Neuronal stem cell (in vitro differentiated cells): Measurements from ENCODE around the gene DEFB123.
"Not testable (repeated sequence)": the region's sequence is repeated elsewhere in the genome, so short reads cannot be mapped to it uniquely, and the experiment has no call there.

Experiments used
- DNase-seq: peaks from one replicate; pipeline ENCODE4 v3.0.0-alpha.2; 2013; ENCODE audit warnings: low spot score
- H2AFZ ChIP-seq: one replicate; pipeline ENCODE4 v1.6.1; 2013; ENCODE audit warnings: mild to moderate bottlenecking, low read length, inconsistent platforms
- H2AK5ac ChIP-seq: 2 replicates; pipeline ENCODE4 v1.6.1; 2013; ENCODE audit warnings: low read depth, mild to moderate bottlenecking, inconsistent platforms, low read length, moderate library complexity, mixed read lengths
- H2BK120ac ChIP-seq: 2 replicates; pipeline ENCODE4 v1.6.1; 2013; ENCODE audit warnings: low read depth, mild to moderate bottlenecking, inconsistent platforms, low read length, moderate library complexity, mixed read lengths
- H2BK12ac ChIP-seq: one replicate; pipeline ENCODE4 v1.6.1; 2013; ENCODE audit warnings: low read length, inconsistent platforms
- H2BK15ac ChIP-seq: 2 replicates; pipeline ENCODE4 v1.6.1; 2013; ENCODE audit warnings: mild to moderate bottlenecking, low read length, inconsistent platforms, mixed read lengths
- H2BK5ac ChIP-seq: one replicate; pipeline ENCODE4 v1.6.1; 2013; ENCODE audit warnings: inconsistent platforms, mild to moderate bottlenecking, low read length, moderate library complexity
- H3K14ac ChIP-seq: one replicate; pipeline ENCODE4 v1.6.1; 2013; ENCODE audit warnings: low read length, inconsistent platforms
- H3K18ac ChIP-seq: 2 replicates; pipeline ENCODE4 v1.6.1; 2013; ENCODE audit warnings: low read length, inconsistent platforms
- H3K23ac ChIP-seq: 2 replicates; pipeline ENCODE4 v1.6.1; 2013; ENCODE audit warnings: low read depth, mild to moderate bottlenecking, mixed read lengths, low read length, inconsistent platforms; ENCODE audit not compliant: poor library complexity
- H3K27ac ChIP-seq: replicated peaks from 3 replicates; pipeline ENCODE4 v1.5.1; 2013; ENCODE audit warnings: low read length, inconsistent platforms
- H3K27me3 ChIP-seq, 3 experiments: 2 replicates each; pipeline ENCODE4 v1.6.1; 2013; ENCODE audit warnings: low read length in 3 of 3, mild to moderate bottlenecking in 2 of 3, inconsistent platforms in 1 of 3, low read depth in 1 of 3, mixed read lengths in 1 of 3, moderate library complexity in 1 of 3; ENCODE audit not compliant: control insufficient read depth in 3 of 3, insufficient read depth in 3 of 3
- H3K36me3 ChIP-seq, 2 donors: replicated peaks in 1 of 2; 2 replicates each; pipeline ENCODE4 v1.6.1; 2013; ENCODE audit warnings: low read length in 2 of 2; ENCODE audit not compliant: control insufficient read depth in 2 of 2, insufficient read depth in 2 of 2
- H3K4ac ChIP-seq: 2 replicates; pipeline ENCODE4 v1.6.1; 2013; ENCODE audit warnings: inconsistent platforms, mild to moderate bottlenecking, low read length, moderate library complexity
- H3K4me1 ChIP-seq, 2 donors: 1 replicate in 1 of 2; 2 replicates in 1 of 2; pipeline ENCODE4 v1.6.1; 2013; ENCODE audit warnings: low read length in 2 of 2, low read depth in 1 of 2; ENCODE audit not compliant: control insufficient read depth in 2 of 2, insufficient read depth in 1 of 2
- H3K4me2 ChIP-seq: one replicate; pipeline ENCODE4 v1.6.1; 2013; ENCODE audit warnings: mild to moderate bottlenecking, low read length, inconsistent platforms; ENCODE audit not compliant: insufficient read depth, poor library complexity, severe bottlenecking
- H3K4me3 ChIP-seq, 2 donors: 2 replicates each; pipeline ENCODE4 v1.5.1; 2013; ENCODE audit warnings: low read length in 2 of 2, mild to moderate bottlenecking in 2 of 2, inconsistent platforms in 1 of 2, moderate library complexity in 1 of 2
- H3K79me1 ChIP-seq: one replicate; pipeline ENCODE4 v1.6.1; 2013; ENCODE audit warnings: low read depth, mild to moderate bottlenecking, inconsistent platforms, low read length, moderate library complexity
- H3K9ac ChIP-seq: one replicate; pipeline ENCODE4 v1.6.1; 2013; ENCODE audit warnings: mild to moderate bottlenecking, low read depth, low read length, inconsistent platforms; ENCODE audit not compliant: poor library complexity
- H3K9me3 ChIP-seq, 2 donors: replicated peaks in 1 of 2; 2 replicates each; pipeline versions ENCODE3 to v1.6.1; 2013; ENCODE audit warnings: low read length in 2 of 2, mild to moderate bottlenecking in 2 of 2, inconsistent platforms in 1 of 2, low read depth in 1 of 2, mixed read lengths in 1 of 2, moderate library complexity in 1 of 2; ENCODE audit not compliant: control insufficient read depth in 2 of 2, insufficient read depth in 1 of 2
- H4K8ac ChIP-seq: one replicate; pipeline ENCODE4 v1.6.1; 2013; ENCODE audit warnings: low read depth, mild to moderate bottlenecking, inconsistent platforms, low read length, moderate library complexity
- H4K91ac ChIP-seq: one replicate; pipeline ENCODE4 v1.6.1; 2013; ENCODE audit warnings: low read length, low read depth, mild to moderate bottlenecking, inconsistent platforms; ENCODE audit not compliant: poor library complexity
- WGBS, 2 donors: extraction: QIAGEN DNeasy Blood & Tissue Kit; methylation state at CpG; one replicate each; pipeline ENCODE4 v1.1.7; 2013; ENCODE audit warnings: missing lambda C conversion rate in 2 of 2, mixed read lengths in 1 of 2; ENCODE audit not compliant: insufficient read length in 2 of 2, insufficient replicate concordance in 1 of 2; ENCODE audit errors: extremely low coverage in 2 of 2; 5-methylcytosine and 5-hydroxymethylcytosine counted together

DEFB123 gene

DNA sequence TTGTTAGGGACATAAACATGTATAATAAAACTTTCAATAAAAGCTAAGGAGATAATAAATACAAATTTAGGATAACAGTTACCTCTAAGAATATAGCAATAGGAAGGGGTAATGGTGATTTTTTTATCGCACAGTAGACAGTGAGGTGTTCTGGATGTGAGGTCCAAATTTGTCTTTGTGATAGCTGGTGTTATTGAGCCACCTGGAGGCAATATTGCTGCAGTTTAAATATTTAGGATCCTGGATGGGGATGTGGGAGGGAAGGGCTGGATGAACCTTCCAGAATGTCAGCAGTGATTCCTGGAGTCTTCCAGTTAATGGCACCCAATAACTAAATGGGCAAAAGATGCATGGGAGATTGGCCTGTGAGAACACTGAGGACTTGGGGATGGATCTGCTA, 13.9 kb downstream of the DEFB123 start:
- H3K23ac ChIP-seq, result no peak overlapping the region
- no peak overlapping the region for H2BK120ac ChIP-seq
- H3K4me1 ChIP-seq, result no peaks in the 10 kb centered on the region
- no peak overlapping the region for H3K4me2 ChIP-seq
- no peak for DNase-seq
- H2BK15ac ChIP-seq, result no peak overlapping the region
- no peak overlapping the region for H3K9ac ChIP-seq
- no CpG with 5 or more reads among the region's 1 CpG for WGBS, 2 donors
- H2BK12ac ChIP-seq, result no peak overlapping the region
- H3K36me3 ChIP-seq, result no peaks in the 10 kb centered on the region
- no peak overlapping the region for H3K4ac ChIP-seq
- no peak overlapping the region for H2AFZ ChIP-seq
- no peak overlapping the region for H3K18ac ChIP-seq
- no peak overlapping the region for H3K27ac ChIP-seq
- no peak overlapping the region for H4K91ac ChIP-seq
- peaks cover 2 to 10% of the 10 kb centered on the region in 2 donors for H3K9me3 ChIP-seq
- H3K27me3 ChIP-seq, result no peaks in the 10 kb centered on the region
- no peak overlapping the region for H2AK5ac ChIP-seq
- H4K8ac ChIP-seq, result no peak overlapping the region
- no peaks in the 10 kb centered on the region for H3K79me1 ChIP-seq
- H3K4me3 ChIP-seq, result no peak overlapping the region
- no peak overlapping the region for H3K14ac ChIP-seq
- H2BK5ac ChIP-seq, result no peak overlapping the region

GRCh38 chr20:31470946-31471345, 30.5 kb downstream of the DEFB123 start:
- H3K9ac ChIP-seq, H3K23ac ChIP-seq, H3K27me3 ChIP-seq, H3K4me2 ChIP-seq, H2BK120ac ChIP-seq, H3K79me1 ChIP-seq, H2AFZ ChIP-seq, H3K4ac ChIP-seq, H3K18ac ChIP-seq, H3K4me3 ChIP-seq, H3K4me1 ChIP-seq, H4K91ac ChIP-seq, H4K8ac ChIP-seq, H2BK15ac ChIP-seq, H2BK12ac ChIP-seq, H2AK5ac ChIP-seq, H3K14ac ChIP-seq, DNase-seq, H3K27ac ChIP-seq, H2BK5ac ChIP-seq, H3K36me3 ChIP-seq: not testable (repeated sequence)
- WGBS, 2 donors, result no CpG with 5 or more reads among the region's 33 CpGs
- peaks cover 0 to 23% of the 10 kb centered on the region in 2 donors for H3K9me3 ChIP-seq

DNA sequence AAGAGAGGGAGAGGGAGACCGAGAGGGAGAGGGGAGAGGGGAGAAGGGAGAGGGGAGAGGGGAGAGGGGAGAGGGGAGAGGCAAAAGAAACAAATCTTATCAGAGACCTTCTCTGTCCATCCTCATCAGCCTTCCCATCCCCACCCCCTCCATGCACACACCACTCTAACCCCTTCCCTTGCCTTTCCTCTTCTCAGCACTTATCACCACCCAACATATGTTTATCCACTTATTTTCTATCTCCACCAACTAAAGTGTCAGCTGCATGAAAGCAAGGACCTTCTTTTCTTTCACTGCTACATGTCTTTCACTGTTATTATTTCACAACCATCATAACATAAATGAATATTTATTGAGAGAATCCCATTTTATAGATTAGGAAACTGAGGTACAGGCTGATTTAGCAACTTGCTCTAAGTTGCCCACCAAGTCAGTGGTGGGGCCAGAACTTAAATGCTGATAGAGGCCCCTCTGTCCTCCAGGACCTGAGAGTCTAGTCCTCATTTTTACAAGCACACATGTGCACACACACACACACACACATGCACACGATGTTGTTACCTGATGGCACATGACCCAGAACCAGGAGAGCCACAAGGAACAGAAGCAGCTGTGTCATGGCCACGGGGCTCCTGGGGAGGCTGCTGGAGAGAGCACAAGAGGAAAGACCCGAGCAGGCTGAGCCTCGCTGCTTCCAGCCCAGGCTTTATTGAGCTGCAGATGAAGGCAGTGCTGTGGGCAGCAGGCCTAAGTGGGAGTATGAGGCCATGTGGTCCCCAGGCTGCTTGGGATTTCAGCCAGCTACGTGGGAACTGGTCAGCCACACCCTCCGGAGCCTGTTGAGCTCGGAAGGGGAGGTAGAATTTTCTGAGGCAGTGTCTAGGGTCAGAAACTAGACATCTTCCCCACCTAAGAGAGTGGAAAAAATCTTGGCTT, 32.2 kb downstream of the DEFB123 start:
- Histone ChIP-seq H3K9me3 (peaks cover 0 to 35% of the 10 kb centered on the region in 2 donors), H3K23ac (no peak overlapping the region), H3K18ac (no peak overlapping the region), H3K4me2 (no peak overlapping the region), H3K14ac (no peak overlapping the region), H3K27me3 (peaks cover 0 to 12% (median 0%) of the 10 kb centered on the region in 3 experiments), H2BK120ac (no peak overlapping the region), H4K91ac (no peak overlapping the region), H3K4ac (no peak overlapping the region), H2AK5ac (no peak overlapping the region), H3K27ac (no peak overlapping the region), H2BK12ac (no peak overlapping the region), H3K4me1 (no peaks in the 10 kb centered on the region), H4K8ac (no peak overlapping the region), H3K79me1 (no peaks in the 10 kb centered on the region), H2BK5ac (no peak overlapping the region), H3K36me3 (no peaks in the 10 kb centered on the region), H3K4me3 (peak overlapping the region in 1 of 2 donors; percentile 40), H2AFZ (no peak overlapping the region), H3K9ac (no peak overlapping the region), H2BK15ac (no peak overlapping the region)
- no CpG with 5 or more reads among the region's 8 CpGs for WGBS, 2 donors
- DNase-seq, result no peak

- whole genome bisulfite sequencing, 2 donors, result no CpG with 5 or more reads among the region's 5 CpGs
These were observed 33.1 kb downstream of the DEFB123 start for GRCh38 chr20:31473331-31474096.

More at GRCh38 chr20:31473331-31474096, 33.1 kb downstream of the DEFB123 start:
- Histone ChIP-seq H3K14ac (no peak overlapping the region), H3K27ac (no peak overlapping the region), H3K36me3 (no peaks in the 10 kb centered on the region), H3K4me1 (no peaks in the 10 kb centered on the region), H3K18ac (no peak overlapping the region), H3K9ac (no peak overlapping the region), H2BK15ac (no peak overlapping the region), H2AK5ac (no peak overlapping the region), H3K4ac (no peak overlapping the region), H4K8ac (no peak overlapping the region), H3K9me3 (peaks cover 0 to 34% of the 10 kb centered on the region in 2 donors), H4K91ac (no peak overlapping the region), H2AFZ (no peak overlapping the region), H3K4me3 (no peak overlapping the region), H2BK5ac (no peak overlapping the region), H2BK120ac (no peak overlapping the region), H3K27me3 (peaks cover 0 to 12% (median 0%) of the 10 kb centered on the region in 3 experiments), H3K79me1 (no peaks in the 10 kb centered on the region), H3K23ac (no peak overlapping the region), H3K4me2 (no peak overlapping the region), H2BK12ac (no peak overlapping the region)
- no peak for DNase-seq
